SKM-1 treated with dmso at 0.1 percent for 144 hours (cell line): ENCODE measurements around the gene TOGARAM2.

Experiments
- DNase-seq: peaks from one replicate; lab custom pipeline; 2025; ENCODE audit not compliant: unreplicated experiment; lab: John Stamatoyannopoulos, UW

TOGARAM2 gene

GRCh38 chr2:28981016-28981441 is at the start of gene TOGARAM2:
Gene TOGARAM2, plus strand, starts transcription at chr2:28981298. Its CDS starts 13,537 bp downstream, at chr2:28994835.
- no peak for DNase-seq

GRCh38 chr2:28934769-28935168 is 46.3 kb upstream of the TOGARAM2 start:
- no peak for DNase-seq

GRCh38 chr2:28941008-28941407 is 40.1 kb upstream of the TOGARAM2 start:
- no peak for DNase-seq

DNA sequence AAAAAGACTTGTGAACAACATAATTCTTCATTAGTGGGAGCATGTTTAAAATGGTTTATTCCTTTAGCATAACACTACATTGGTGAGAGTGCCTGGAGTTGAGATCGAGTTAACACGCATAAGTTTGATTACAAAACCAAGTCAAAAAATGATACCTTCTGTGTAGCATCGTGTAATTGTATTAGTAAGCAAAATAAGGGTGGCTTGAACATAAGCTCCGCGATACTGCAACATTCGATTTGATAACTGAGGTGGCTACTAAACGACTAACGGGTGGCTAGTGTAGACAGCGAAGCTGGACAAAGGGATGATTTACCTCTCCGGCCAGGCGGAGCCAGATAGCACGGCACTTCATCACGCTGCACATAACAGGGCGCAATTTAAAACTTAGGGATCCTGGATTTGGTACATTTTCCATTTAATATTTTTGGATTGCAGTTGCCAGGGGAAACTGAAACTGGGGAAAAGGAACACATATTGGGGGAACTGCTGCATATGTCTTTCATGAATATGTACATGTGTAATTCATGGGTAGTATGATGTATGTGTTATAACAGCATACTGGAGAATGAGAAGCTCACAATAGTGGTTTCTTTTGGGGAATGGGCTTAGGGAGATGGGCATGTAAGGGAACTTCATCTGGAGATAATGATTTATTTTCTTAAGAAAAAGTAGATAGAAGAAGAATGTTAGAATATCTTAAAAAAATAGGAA is 36.4 kb upstream of the TOGARAM2 start:
- DNase-seq: no peak

- DNase-seq: no peak
Measured at GRCh38 chr2:28948160-28948559, 32.9 kb upstream of the TOGARAM2 start.

- DNase-seq: no peak
Measured at GRCh38 chr2:28949190-28949589, 31.9 kb upstream of the TOGARAM2 start.

- DNase-seq: no peak
Measured at GRCh38 chr2:28949617-28950305, 31.3 kb upstream of the TOGARAM2 start.

DNA sequence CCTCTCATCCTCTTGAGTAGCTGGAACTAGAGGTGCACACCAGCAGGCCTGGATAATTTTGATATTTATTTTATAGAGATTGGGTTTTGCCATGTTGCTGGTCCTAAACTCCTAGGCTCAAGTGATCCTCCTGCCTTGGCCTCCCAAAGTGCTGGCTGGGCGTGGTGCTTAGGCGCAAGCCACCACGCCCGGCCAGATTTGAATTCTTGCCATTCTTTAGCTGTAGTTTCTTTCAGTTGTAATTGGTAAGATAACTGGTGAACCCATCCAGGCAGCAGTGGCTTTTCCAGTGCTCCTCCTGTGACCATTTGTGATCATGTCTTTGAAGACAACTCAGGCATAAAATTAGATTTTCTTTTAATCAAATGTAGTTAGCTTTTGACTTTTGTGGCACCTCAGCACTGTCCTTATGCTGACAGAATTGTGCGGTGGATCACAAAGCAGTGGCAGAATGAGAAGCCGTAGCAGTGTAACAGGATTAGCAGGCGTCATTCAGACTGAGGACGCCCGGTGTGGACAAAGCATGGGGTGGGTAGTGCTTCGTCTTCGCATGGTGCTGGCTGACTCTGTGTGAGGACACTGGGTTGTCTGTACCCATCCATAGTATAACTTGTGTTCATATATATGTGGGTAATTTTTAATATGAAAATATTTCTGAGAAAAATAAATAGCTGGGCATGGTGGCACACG is 30.0 kb upstream of the TOGARAM2 start:
- no peak for DNase-seq

DNA sequence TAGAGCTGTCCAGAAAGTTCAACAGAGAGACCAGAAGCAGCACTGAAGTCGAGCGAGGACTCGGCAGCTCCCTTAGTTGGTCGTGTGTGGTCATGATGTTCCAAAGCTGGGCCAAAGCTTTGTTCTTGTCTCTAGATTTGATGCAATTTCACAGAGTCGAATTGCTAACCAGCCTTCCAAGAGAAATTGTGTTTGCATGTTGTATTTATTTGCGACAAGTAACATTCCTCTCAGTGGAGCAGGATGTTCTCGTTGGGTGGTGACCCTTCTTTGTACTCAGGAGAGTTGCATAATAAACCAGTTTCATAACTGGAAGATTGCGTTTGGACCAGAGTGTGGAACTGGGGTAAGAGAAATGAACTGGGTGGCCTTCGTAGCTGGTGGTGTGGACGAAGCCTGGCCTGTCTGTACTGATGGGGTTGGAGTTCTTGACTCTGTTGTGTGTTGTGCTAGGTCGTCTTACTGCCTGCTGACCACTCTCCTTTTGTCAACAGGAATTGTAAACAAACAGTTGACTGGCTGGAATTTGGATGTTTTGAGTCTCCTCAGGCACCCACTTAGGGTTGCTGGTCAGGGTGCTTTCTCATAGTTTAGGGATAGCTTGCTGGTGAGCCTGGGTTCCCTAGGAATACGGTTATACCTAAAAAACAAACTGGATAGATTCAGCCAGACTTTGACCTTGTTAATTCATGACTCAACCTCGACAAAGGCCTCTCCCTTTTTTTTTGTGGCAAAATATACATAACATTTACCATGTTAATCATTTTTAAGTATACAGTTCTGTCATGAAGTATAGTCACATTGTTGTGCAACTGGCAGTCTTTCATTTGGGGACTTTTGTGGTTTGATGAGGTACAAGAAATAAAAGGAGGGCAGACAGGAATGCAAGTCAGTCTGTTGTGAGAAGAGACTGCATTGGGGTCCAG is 28.9 kb upstream of the TOGARAM2 start:
- DNase-seq: peak; percentile 80

- DNase-seq: peak; percentile 77
Measured at GRCh38 chr2:28952836-28953211, 28.3 kb upstream of the TOGARAM2 start.

- no peak for DNase-seq
Measured at GRCh38 chr2:28955467-28955866, 25.6 kb upstream of the TOGARAM2 start.

GRCh38 chr2:28956415-28956826 is 24.7 kb upstream of the TOGARAM2 start:
- DNase-seq: no peak

DNA sequence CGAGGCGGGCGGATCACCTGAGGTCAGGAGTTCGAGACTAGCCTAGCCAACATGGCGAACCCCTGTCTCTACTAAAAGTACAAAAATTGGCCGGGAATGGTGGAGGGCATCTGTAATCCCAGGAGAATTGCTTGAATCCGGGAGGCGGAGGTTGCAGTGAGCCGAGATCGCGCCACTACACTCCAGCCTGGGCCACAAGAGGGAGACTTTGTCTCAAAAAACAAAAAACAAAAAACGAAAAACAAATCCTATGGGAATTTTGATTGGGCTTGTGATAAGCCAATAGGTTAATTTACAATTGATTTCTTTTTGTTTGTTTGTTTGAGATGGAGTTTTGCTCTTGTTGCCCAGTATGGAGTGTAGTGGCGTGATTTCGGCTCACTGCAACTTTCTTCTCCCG is 24.2 kb upstream of the TOGARAM2 start:
- DNase-seq: no peak

DNA sequence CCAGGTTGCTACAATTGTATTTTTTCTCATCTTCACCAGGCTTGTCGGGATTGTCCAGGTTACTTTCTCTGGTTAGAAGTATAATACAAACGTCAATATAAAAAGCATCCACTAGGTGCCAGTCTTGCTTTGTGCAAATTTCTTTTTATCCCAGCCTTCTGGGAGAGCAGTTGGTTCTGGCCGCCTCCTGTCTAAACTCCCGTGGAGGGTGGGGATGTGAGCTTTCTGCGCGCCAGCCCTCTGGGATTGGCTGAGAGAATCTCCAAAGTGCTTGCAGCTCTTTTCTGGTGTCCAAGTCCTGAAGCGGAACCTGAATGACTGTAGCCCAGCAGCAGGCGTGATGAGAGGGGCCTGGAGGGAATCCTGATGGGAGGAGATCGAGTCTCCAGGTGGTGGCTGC is 22.4 kb upstream of the TOGARAM2 start:
- DNase-seq: peak; percentile 67

DNA sequence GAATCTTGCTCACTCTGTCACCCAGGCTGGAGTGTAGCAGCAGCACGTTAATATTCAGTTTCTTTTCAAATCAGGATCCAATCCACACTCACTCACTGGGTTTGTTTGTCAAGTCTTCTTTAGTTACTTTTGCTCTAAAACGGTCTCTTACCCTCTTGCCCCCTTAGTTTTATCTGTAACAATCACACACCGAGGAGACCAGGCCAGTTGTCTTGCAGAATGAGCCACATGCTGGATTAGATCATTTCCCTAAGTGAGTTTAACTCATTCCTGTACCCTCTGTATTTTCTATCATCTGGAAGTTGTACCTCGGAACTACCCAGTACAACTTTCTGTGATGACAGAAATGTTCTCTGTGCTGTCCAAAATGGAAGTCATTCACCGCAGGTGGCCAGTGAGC is 20.7 kb upstream of the TOGARAM2 start:
- DNase-seq: no peak

GRCh38 chr2:28962505-28962904 is 18.6 kb upstream of the TOGARAM2 start:
- DNase-seq: no peak

GRCh38 chr2:28970464-28971160 is 10.5 kb upstream of the TOGARAM2 start:
- no peak for DNase-seq

- DNase-seq: peak; percentile 52
Measured at GRCh38 chr2:28972778-28973335, 8.2 kb upstream of the TOGARAM2 start.

GRCh38 chr2:28974252-28974651 is 6.8 kb upstream of the TOGARAM2 start:
- no peak for DNase-seq

DNA sequence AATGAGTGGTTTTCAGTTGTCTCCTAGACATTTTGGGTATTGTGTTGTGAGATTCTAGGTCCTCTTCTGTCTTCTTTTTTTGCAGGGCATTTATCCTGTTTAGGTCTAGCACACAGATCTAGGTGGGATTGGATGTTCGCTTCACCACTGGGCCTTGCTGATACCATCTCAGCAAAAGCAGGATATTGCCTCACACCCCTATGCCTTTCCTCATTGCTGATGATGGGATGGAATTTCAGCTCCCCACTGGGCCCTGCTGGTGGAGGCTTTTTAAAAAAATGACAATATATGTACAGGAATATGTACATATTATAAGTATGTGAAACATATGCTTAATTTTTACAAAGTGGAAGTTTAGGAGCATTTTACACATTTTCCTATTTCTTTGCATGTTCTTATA is 5.4 kb upstream of the TOGARAM2 start:
- no peak for DNase-seq
